ENCODE results near the gene ANKRD13C. TPM values are rescaled to one million over a fixed set of nuclear protein-coding genes. Genes with fewer than 3 reads are reported as not detected.

Gene ANKRD13C
- total RNA-seq, 2 donors from 2014 or later: 22.6 to 25.2 TPM

DNA sequence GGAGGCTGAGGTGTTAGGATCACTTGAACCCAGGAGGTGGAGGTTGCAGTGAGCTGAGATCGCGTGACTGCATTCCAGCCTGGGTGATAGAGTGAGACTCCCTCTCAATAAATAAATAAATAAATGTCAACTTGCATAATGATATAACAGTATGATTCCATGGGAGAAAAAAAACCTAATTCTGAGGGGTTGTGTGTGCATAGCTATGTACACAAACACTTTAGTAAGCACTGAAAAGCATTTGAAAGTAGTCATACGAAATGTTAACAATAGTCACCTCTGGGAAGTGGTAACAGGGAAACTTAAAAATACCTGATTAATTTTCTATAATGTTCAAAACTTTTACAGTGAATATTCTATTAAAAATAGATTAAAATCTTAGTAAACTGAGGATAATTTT is 43.2 kb downstream of the ANKRD13C start:
- Histone ChIP-seq H3K36me3 (ENCODE audit: control insufficient read depth, insufficient read depth, low read length) (peaks cover 20% of the 10 kb centered on the region), H3K4me1 (ENCODE audit: control insufficient read depth, insufficient read depth, low read length) (no peaks in the 10 kb centered on the region), H3K27me3 (ENCODE audit: control insufficient read depth, insufficient read depth, low read length, poor library complexity, severe bottlenecking) (no peaks in the 10 kb centered on the region), H3K9me3 (ENCODE audit: control insufficient read depth, low read length) (no peaks in the 10 kb centered on the region), H3K27ac (ENCODE audit: low read depth, low read length) (no peak overlapping the region), H3K4me3 (ENCODE audit: low read length) (no peak overlapping the region), H3K9ac (ENCODE audit: extremely low read depth, low read length, poor library complexity, severe bottlenecking) (no peak overlapping the region)
- Mint-ChIP-seq H3K27ac (peak overlapping the region; percentile 48), H3K9me3 (no peaks in the 10 kb centered on the region), H3K4me1 (no peaks in the 10 kb centered on the region), H3K36me3 (ENCODE audit: low read depth) (peaks cover 29% of the 10 kb centered on the region), H3K27me3 (ENCODE audit: insufficient read depth) (no peaks in the 10 kb centered on the region), H3K4me3 (no peak overlapping the region)
- no peak for DNase-seq
- TF ChIP-seq, protein P1, sequence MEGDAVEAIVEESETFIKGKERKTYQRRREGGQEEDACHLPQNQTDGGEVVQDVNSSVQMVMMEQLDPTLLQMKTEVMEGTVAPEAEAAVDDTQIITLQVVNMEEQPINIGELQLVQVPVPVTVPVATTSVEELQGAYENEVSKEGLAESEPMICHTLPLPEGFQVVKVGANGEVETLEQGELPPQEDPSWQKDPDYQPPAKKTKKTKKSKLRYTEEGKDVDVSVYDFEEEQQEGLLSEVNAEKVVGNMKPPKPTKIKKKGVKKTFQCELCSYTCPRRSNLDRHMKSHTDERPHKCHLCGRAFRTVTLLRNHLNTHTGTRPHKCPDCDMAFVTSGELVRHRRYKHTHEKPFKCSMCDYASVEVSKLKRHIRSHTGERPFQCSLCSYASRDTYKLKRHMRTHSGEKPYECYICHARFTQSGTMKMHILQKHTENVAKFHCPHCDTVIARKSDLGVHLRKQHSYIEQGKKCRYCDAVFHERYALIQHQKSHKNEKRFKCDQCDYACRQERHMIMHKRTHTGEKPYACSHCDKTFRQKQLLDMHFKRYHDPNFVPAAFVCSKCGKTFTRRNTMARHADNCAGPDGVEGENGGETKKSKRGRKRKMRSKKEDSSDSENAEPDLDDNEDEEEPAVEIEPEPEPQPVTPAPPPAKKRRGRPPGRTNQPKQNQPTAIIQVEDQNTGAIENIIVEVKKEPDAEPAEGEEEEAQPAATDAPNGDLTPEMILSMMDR (conservative IDR thresholded peaks at IDR 0.05): no peak
- 86% methylated on average over 1 of the region's 3 CpGs; no CpG with 5 or more reads in 1 of the 2 experiments for WGBS, 2 experiments (ENCODE audit: insufficient coverage in 1 of 2, insufficient read length in 1 of 2)

DNA sequence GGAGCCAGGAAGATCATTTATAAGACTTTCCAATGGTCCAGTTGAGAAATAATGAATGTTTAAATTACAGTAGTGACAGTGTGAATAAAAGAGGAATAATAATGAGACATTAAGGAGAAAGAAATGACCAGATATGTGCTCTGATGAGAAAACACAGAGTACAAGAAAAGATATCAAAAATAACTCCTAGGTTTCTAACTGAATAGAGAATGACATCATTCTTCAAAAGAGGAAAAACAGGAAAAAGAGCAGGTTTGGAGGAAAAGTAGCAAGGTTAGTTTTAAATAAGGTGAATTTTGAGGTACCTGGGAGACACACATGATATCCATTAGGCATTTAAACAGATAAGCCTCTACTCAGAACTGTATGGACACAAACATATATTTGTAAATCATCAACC is 55.0 kb downstream of the ANKRD13C start:
- peaks cover 34% of the 10 kb centered on the region for H3K36me3 Mint-ChIP-seq (ENCODE audit: low read depth)
- H3K4me3 Mint-ChIP-seq: no peak overlapping the region
- Histone ChIP-seq H3K36me3 (ENCODE audit: control insufficient read depth, insufficient read depth, low read length) (peaks cover 60% of the 10 kb centered on the region), H3K9me3 (ENCODE audit: control insufficient read depth, low read length) (no peaks in the 10 kb centered on the region), H3K4me1 (ENCODE audit: control insufficient read depth, insufficient read depth, low read length) (no peaks in the 10 kb centered on the region), H3K27me3 (ENCODE audit: control insufficient read depth, insufficient read depth, low read length, poor library complexity, severe bottlenecking) (no peaks in the 10 kb centered on the region), H3K4me3 (ENCODE audit: low read length) (no peak overlapping the region), H3K9ac (ENCODE audit: extremely low read depth, low read length, poor library complexity, severe bottlenecking) (no peak overlapping the region), H3K27ac (ENCODE audit: low read depth, low read length) (no peak overlapping the region)
- H3K4me1 Mint-ChIP-seq: peaks cover 11% of the 10 kb centered on the region
- no peaks in the 10 kb centered on the region for H3K27me3 Mint-ChIP-seq (ENCODE audit: insufficient read depth)
- H3K27ac Mint-ChIP-seq: peak overlapping the region; percentile 20
- H3K9me3 Mint-ChIP-seq: no peaks in the 10 kb centered on the region
- DNase-seq: no peak
- TF ChIP-seq, protein P1 (conservative IDR thresholded peaks at IDR 0.05): no peak

DNA sequence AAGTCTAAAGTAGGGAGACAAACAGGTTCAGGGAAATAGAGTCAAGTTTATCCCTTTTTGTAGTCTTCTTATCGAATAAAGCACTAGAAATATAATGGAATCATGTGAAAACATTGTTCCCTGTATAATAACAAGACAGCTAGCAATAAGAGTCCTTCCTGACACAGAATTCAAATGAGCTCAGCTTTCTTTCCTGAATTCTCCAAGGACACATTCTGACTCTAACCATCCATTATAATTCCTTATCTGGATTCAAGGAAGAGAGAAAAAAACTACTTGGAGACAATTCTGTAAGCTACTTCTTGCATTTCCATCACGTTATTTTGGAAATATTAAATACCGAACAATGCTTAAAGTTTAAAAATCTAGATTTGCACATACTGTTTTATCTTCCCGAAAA is 58.8 kb downstream of the ANKRD13C start:
- no peaks in the 10 kb centered on the region for H3K9me3 Mint-ChIP-seq
- no peak overlapping the region for H3K27ac Mint-ChIP-seq
- Histone ChIP-seq H3K27me3 (ENCODE audit: control insufficient read depth, insufficient read depth, low read length, poor library complexity, severe bottlenecking) (no peaks in the 10 kb centered on the region), H3K4me1 (ENCODE audit: control insufficient read depth, insufficient read depth, low read length) (no peaks in the 10 kb centered on the region), H3K36me3 (ENCODE audit: control insufficient read depth, insufficient read depth, low read length) (peaks cover 62% of the 10 kb centered on the region), H3K9me3 (ENCODE audit: control insufficient read depth, low read length) (no peaks in the 10 kb centered on the region), H3K4me3 (ENCODE audit: low read length) (no peak overlapping the region), H3K9ac (ENCODE audit: extremely low read depth, low read length, poor library complexity, severe bottlenecking) (no peak overlapping the region), H3K27ac (ENCODE audit: low read depth, low read length) (no peak overlapping the region)
- 95 to 100% methylated on average over 4 of the region's 4 CpGs for WGBS, 2 experiments (ENCODE audit: insufficient coverage in 1 of 2, insufficient read length in 1 of 2)
- no peak for DNase-seq
- peaks cover 36% of the 10 kb centered on the region for H3K36me3 Mint-ChIP-seq (ENCODE audit: low read depth)
- H3K4me1 Mint-ChIP-seq: peaks cover 11% of the 10 kb centered on the region
- TF ChIP-seq, protein P1 (conservative IDR thresholded peaks at IDR 0.05): no peak
- no peaks in the 10 kb centered on the region for H3K27me3 Mint-ChIP-seq (ENCODE audit: insufficient read depth)
- H3K4me3 Mint-ChIP-seq: no peak overlapping the region

All from endodermal cell (in vitro differentiated cells).